K562 (cell line): Measurements from ENCODE around the gene ARL13A. TPM values are rescaled to one million over a fixed set of nuclear protein-coding genes. Genes with fewer than 3 reads are reported as not detected.

Source experiments
- ATAC-seq: fragments of 200-7000 bp; cut with Tn5 transposase; 3 replicates; pipeline ENCODE4 v1.9.1; 2020; ENCODE audit warnings: moderate library complexity
- BruUV-seq: library from RNA; stranded (reverse); fragments of 400-500 nt; replicated peaks from 2 replicates; lab custom pipeline; 2021; lab: Mats Ljungman, UMichigan
- CTCF ChIA-PET: fragments of 300-600 bp; formaldehyde crosslinking; extraction: SDS; loops from one replicate; lab custom pipeline; 2021; ENCODE audit warnings: low intra/inter-chr PET ratio; lab: Yijun Ruan, JAX
- POLR2A ChIA-PET: fragments of 300-600, 350-650 bp; sonication (Branson Sonifier 250); formaldehyde crosslinking; extraction: SDS; loops from one replicate; lab custom pipeline; 2021; ENCODE audit warnings: antibody characterized with exemption, inconsistent platforms; lab: Yijun Ruan, JAX
- DNase-seq, 4 experiments: peaks; one replicate each; pipeline versions ENCODE4 v3.0.0 to v3.0.0-alpha.2; 2011 to 2018; ENCODE audit warnings: low spot score in 3 of 4, mixed read lengths in 3 of 4; ENCODE audit errors: extremely low read depth in 1 of 4
- FAIRE-seq: peaks from 2 replicates; lab custom pipeline; 2011; peaks lifted over from hg19 to GRCh38; lab: Jason Lieb, UNC
- H2AFZ ChIP-seq: 2 replicates; pipeline ENCODE4 v1.6.0; 2011; ENCODE audit warnings: low read depth, low read length, control low read depth, inconsistent platforms
- H3K27ac ChIP-seq: fragments of 200-600 bp; 3 replicates; pipeline ENCODE4 v1.8.0; 2011; ENCODE audit warnings: low read depth, mild to moderate bottlenecking, control low read depth, inconsistent platforms, low read length, moderate library complexity, mixed read lengths; ENCODE audit errors: extremely low read depth
- H3K27me3 ChIP-seq, 2 experiments: fragments of 300-600 bp in 1 of 2; 2 replicates in 1 of 2; 3 replicates in 1 of 2; pipeline versions ENCODE4 v1.6.0 to v1.8.0; 2011; ENCODE audit warnings: inconsistent platforms in 2 of 2, low read length in 2 of 2, mild to moderate bottlenecking in 1 of 2, mixed read lengths in 1 of 2, moderate library complexity in 1 of 2; ENCODE audit not compliant: control insufficient read depth in 2 of 2, insufficient read depth in 2 of 2
- H3K36me3 ChIP-seq: fragments of 300-600 bp; 3 replicates; pipeline ENCODE4 v1.8.0; 2011; ENCODE audit warnings: mild to moderate bottlenecking, low read length, inconsistent platforms; ENCODE audit not compliant: control insufficient read depth, insufficient read depth
- H3K4me1 ChIP-seq, 2 experiments: fragments of 200-600 bp in 1 of 2; replicated peaks in 1 of 2; 2 replicates in 1 of 2; 3 replicates in 1 of 2; pipeline versions ENCODE4 v1.5.1 to v1.8.0; 2011; ENCODE audit warnings: inconsistent platforms in 2 of 2, low read length in 2 of 2, mild to moderate bottlenecking in 1 of 2, mixed read lengths in 1 of 2, moderate library complexity in 1 of 2; ENCODE audit not compliant: control insufficient read depth in 2 of 2, insufficient read depth in 2 of 2
- H3K4me2 ChIP-seq: 2 replicates; pipeline ENCODE4 v1.6.1; 2011; ENCODE audit warnings: low read length, control low read depth, inconsistent platforms, mixed read lengths; ENCODE audit not compliant: insufficient read depth
- H3K4me3 ChIP-seq: fragments of 200-600 bp; sonication (generic), shearing (Covaris generic); 2 replicates; pipeline ENCODE4 v1.5.1; 2016; ENCODE audit warnings: control low read depth, inconsistent platforms
- H3K79me2 ChIP-seq: fragments of 200-600 bp; 3 replicates; pipeline ENCODE4 v1.8.0; 2011; ENCODE audit warnings: low read length, inconsistent platforms; ENCODE audit not compliant: control insufficient read depth, insufficient read depth
- H3K9ac ChIP-seq, 2 experiments: 2 replicates each; pipeline versions ENCODE4 v1.6.0 to v1.6.1; 2011; ENCODE audit warnings: low read depth in 2 of 2, low read length in 2 of 2, control low read depth in 1 of 2, inconsistent platforms in 1 of 2, mild to moderate bottlenecking in 1 of 2, mixed read lengths in 1 of 2; ENCODE audit not compliant: insufficient read depth in 1 of 2
- H3K9me1 ChIP-seq: one replicate; pipeline ENCODE4 v1.6.0; 2011; ENCODE audit warnings: inconsistent platforms, mild to moderate bottlenecking, low read length, moderate library complexity; ENCODE audit not compliant: control insufficient read depth, insufficient read depth
- H3K9me3 ChIP-seq: replicated peaks from 2 replicates; pipeline ENCODE4 v1.5.1; 2011; ENCODE audit warnings: low read depth, low read length, inconsistent platforms; ENCODE audit not compliant: control insufficient read depth, insufficient read depth
- H4K20me1 ChIP-seq: replicated peaks from 2 replicates; pipeline ENCODE4 v1.6.1; 2011; ENCODE audit warnings: low read length, inconsistent platforms, mixed read lengths; ENCODE audit not compliant: control insufficient read depth, insufficient read depth
- ADNP ChIP-seq: fragments of 200-800 bp; sonication (Bioruptor generic); IDR thresholded peaks from 2 replicates; pipeline ENCODE4 v1.6.1; 2016; ENCODE audit warnings: missing genetic modification characterization, missing compliant biosample characterization
- DIDO1 ChIP-seq: fragments of 450-650 bp; IDR thresholded peaks from 2 replicates; pipeline ENCODE4 v1.6.1; 2016; ENCODE audit warnings: low read depth, missing biosample characterization, missing genetic modification characterization
- HCFC1 ChIP-seq: IDR thresholded peaks from 2 replicates; pipeline ENCODE4 v1.6.1; 2012; ENCODE audit warnings: low read depth, low read length, improper control_type of control experiment
- LEF1 ChIP-seq: fragments of 450-650 bp; IDR thresholded peaks from 2 replicates; pipeline ENCODE4 v1.6.1; 2016; ENCODE audit warnings: mild to moderate bottlenecking
- MBD2 ChIP-seq: sonication (generic); IDR thresholded peaks from 2 replicates; pipeline ENCODE4 v1.6.1; 2016; ENCODE audit warnings: low read depth, borderline replicate concordance
- NFE2 ChIP-seq: IDR thresholded peaks from 2 replicates; pipeline ENCODE4 v1.6.1; 2014; ENCODE audit warnings: antibody characterized with exemption, low read depth
- POLR2B ChIP-seq: fragments of 450-650 bp; IDR thresholded peaks from 2 replicates; pipeline ENCODE4 v1.6.1; 2018; ENCODE audit warnings: low read depth; ENCODE audit not compliant: partially characterized antibody
- RNF2 ChIP-seq: sonication (generic); IDR thresholded peaks from 2 replicates; pipeline ENCODE4 v1.6.1; 2016
- SMARCB1 ChIP-seq: IDR thresholded peaks from 2 replicates; pipeline ENCODE4 v1.6.1; 2011; ENCODE audit warnings: improper control_type of control experiment, low read depth; ENCODE audit not compliant: insufficient read length
- TAF7 ChIP-seq: fragments of 450-650 bp; IDR thresholded peaks from 2 replicates; pipeline ENCODE4 v1.6.1; 2016; ENCODE audit warnings: missing genetic modification characterization, missing compliant biosample characterization
- WGBS: fragments of 100-300 bp; shearing (Covaris generic); methylation state at CpG from one replicate; pipeline ENCODE4 v1.1.6; 2016; ENCODE audit warnings: low coverage, mixed read lengths; ENCODE audit not compliant: insufficient coverage; ENCODE audit errors: missing lambda C conversion rate; 5-methylcytosine and 5-hydroxymethylcytosine counted together
- in situ Hi-C: fragments of 300-500 bp; cut with MboI; formaldehyde crosslinking; loops from 4 replicates; pipeline ENCODE4 v1.15.0; 2018; ENCODE audit warnings: inconsistent platforms, mixed read lengths
- intact Hi-C: fragments of 100-400 bp; cut with micrococcal nuclease; formaldehyde crosslinking; loops from 2 replicates; pipeline ENCODE4 v1.14.2; 2022
- polyA plus RNA-seq, 8 experiments: library from polyadenylated mRNA; depleted of rRNA in 4 of 8; stranded (reverse) in 5 of 8; unstranded in 3 of 8; fragments of >200 nt; fragmentation: Nextera tagmentation in 2 of 8; fragmentation: Illumina TruSeq in 1 of 8; extraction: Ambion mirVana in 2 of 8; extraction: Trizol in 1 of 8; gene quantifications; 2 replicates each; pipeline versions ENCODE4 v1.2.1 to v1.2.3, GENCODE V29; 2011 to 2014; ENCODE audit warnings: inconsistent platforms in 1 of 8, missing spikeins in 1 of 8
- total RNA-seq, 7 experiments: library from RNA; depleted of rRNA in 6 of 7; stranded (reverse); fragments of >200 nt in 6 of 7; fragmentation: Illumina TruSeq in 2 of 7; extraction: Trizol in 2 of 7; gene quantifications; 2 replicates each; pipeline versions ENCODE4 v1.2.1 to v1.2.3, GENCODE V29; 2011 to 2021; ENCODE audit warnings: low replicate concordance in 1 of 7
- TF ChIP-seq, protein P1 (sequence below): fragments of 250-450 bp; sonication (Bioruptor Pico); IDR thresholded peaks from 2 replicates; pipeline ENCODE4 v1.5.0; 2021; ENCODE audit warnings: mild to moderate bottlenecking, moderate library complexity
- TF ChIP-seq, protein P2 (sequence below): sonication (generic); formaldehyde crosslinking; IDR thresholded peaks from 2 replicates; pipeline ENCODE4 v1.8.0; 2022; ENCODE audit warnings: missing genetic modification reagents, mild to moderate bottlenecking, borderline replicate concordance
- TF ChIP-seq, protein P3 (sequence below): sonication (generic); formaldehyde crosslinking; IDR thresholded peaks from 2 replicates; pipeline ENCODE4 v1.9.0; 2022; ENCODE audit warnings: mild to moderate bottlenecking, missing genetic modification reagents
- TF ChIP-seq, protein P4 (sequence below): sonication (generic); formaldehyde crosslinking; IDR thresholded peaks from 2 replicates; pipeline ENCODE4 v1.8.1; 2023; ENCODE audit warnings: mild to moderate bottlenecking, missing genetic modification reagents

The ARL13A gene
- total and polyA plus RNA-seq, 9 of the 15 experiments (the other 6 are each of a cell fraction or from before 2014, with no cell fraction given) = not detected

DNA sequence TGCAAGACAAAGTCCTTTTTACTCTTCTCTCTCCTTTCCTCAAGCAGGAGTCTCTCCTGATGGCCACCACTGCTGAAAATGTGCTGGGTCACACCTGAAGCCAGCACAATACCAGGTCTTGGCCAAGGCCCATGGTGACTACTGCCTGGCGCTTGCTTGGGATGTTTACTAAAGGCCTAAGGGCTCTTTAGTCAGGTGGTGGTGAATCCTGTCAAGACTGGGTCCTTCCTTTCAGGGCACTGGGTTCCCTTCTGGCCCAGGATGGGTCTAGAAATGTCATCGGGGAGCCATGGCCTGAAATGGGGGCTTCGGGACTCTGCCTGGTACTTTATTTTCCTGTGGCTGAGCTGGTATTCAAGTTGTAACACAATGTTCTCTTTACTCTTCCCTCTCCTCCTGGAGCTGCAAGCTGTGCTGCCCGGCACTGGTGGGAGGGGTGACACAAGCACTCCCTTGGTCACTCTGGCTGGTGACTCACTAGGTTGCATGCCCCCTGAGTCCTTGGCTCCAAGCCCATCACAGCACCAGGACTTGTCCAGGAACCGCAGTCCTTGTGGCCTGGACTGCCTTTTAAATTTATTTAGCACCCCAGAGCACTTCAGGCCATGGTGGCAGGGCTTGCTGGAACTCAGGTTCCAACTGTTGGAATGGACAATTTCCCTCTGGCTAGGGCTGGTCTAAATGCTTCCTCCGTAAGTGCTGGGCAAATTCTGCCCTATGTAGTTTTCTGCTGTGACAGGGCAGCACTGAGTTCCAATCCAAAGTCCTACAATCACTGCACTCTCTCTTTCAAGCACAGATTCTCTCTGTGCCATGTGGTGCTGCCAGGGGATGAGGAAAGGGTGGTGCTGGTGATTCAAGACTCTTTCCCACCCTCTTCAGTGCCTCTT is 11.3 kb downstream of the ARL13A start:
- ChIA-PET CTCF (no interaction called here), POLR2A (interaction anchor here (0.5 kb wide), 1 partner anchor 67 kb away, joined by 3 read pairs; no protein-coding TSS in a partner anchor)
- no peaks in the 10 kb centered on the region; the same call in 1 of the 2 replicates for H4K20me1 ChIP-seq
- H3K9me3 ChIP-seq = no peaks in the 10 kb centered on the region
- ATAC-seq (no peak), DNase-seq (peak in 1 of 4 experiments; percentile 6), FAIRE-seq (no peak)
- TF ChIP-seq TAF7 (tag) (no peak), ADNP (no peak), HCFC1 (no peak), NFE2 (no peak), POLR2B (no peak), RNF2 (no peak), DIDO1 (tag) (no peak), MBD2 (no peak), SMARCB1 (no peak), LEF1 (no peak)
- TF ChIP-seq, protein P1, sequence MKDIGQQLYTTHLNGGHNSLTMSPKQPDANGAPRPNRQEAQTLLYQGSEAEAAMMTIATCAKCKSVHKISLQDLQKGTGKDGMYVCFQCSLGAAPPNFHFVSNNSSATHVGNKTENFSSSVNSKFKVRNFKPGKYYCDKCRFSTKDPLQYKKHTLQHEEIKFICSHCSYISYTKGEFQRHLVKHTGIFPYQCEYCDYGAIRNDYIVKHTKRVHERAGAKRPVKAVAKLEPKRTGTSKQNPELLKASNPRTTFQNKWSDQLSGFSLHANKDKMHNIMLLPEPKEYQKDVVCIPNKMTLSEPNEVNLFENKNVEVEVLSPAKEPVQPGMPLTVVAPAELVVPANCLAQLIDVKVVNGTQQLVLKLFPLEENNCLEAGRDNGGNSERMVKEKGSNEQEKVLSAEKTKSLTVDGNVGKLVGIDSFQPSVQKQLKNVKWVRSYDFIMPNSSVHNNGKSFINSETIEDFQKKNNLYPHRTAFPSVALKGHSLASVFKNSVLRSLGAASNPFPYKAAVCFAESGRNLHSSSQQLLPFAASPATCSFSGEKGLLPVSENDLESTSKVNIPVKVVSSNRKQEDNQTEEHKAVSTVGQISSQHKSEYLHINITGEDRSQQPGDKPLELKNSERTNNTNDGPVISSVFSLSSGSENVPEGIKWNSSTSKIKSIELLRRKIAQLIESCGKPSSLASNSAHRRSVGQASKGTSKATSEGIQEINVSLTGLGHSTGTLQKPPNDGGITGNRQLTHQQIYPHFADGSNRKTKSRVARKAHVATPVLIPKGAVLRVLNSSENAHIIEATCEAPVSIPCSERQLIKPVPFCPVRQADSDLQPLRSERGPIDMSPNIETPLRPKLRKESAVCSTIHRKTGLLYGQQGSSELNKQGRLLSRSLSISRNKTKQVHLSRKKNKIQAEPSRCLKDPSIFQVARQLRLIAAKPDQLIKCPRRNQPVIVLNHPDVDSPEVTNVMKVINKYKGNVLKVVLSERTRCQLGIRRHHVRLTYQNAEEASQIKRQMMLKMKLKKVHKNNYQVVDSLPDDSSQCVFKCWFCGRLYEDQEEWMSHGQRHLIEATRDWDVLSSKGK (CRISPR knock-in tag) = no peak
- TF ChIP-seq, protein P2, sequence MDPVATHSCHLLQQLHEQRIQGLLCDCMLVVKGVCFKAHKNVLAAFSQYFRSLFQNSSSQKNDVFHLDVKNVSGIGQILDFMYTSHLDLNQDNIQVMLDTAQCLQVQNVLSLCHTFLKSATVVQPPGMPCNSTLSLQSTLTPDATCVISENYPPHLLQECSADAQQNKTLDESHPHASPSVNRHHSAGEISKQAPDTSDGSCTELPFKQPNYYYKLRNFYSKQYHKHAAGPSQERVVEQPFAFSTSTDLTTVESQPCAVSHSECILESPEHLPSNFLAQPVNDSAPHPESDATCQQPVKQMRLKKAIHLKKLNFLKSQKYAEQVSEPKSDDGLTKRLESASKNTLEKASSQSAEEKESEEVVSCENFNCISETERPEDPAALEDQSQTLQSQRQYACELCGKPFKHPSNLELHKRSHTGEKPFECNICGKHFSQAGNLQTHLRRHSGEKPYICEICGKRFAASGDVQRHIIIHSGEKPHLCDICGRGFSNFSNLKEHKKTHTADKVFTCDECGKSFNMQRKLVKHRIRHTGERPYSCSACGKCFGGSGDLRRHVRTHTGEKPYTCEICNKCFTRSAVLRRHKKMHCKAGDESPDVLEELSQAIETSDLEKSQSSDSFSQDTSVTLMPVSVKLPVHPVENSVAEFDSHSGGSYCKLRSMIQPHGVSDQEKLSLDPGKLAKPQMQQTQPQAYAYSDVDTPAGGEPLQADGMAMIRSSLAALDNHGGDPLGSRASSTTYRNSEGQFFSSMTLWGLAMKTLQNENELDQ (CRISPR knock-in tag) = no peak
- TF ChIP-seq, protein P3, sequence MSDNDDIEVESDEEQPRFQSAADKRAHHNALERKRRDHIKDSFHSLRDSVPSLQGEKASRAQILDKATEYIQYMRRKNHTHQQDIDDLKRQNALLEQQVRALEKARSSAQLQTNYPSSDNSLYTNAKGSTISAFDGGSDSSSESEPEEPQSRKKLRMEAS (CRISPR knock-in tag) = no peak
- TF ChIP-seq, protein P4, sequence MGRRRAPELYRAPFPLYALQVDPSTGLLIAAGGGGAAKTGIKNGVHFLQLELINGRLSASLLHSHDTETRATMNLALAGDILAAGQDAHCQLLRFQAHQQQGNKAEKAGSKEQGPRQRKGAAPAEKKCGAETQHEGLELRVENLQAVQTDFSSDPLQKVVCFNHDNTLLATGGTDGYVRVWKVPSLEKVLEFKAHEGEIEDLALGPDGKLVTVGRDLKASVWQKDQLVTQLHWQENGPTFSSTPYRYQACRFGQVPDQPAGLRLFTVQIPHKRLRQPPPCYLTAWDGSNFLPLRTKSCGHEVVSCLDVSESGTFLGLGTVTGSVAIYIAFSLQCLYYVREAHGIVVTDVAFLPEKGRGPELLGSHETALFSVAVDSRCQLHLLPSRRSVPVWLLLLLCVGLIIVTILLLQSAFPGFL (CRISPR knock-in tag) = no peak
- in situ Hi-C loops = no loop called here
- no peaks in the 10 kb centered on the region for H3K27me3 ChIP-seq
- no peak overlapping the region for H2AFZ ChIP-seq
- H3K9me1 ChIP-seq = no peaks in the 10 kb centered on the region
- H3K4me3 ChIP-seq = no peak overlapping the region
- H3K27ac ChIP-seq = no peak overlapping the region
- BruUV-seq = no TSS peak
- H3K4me1 ChIP-seq = no peaks in the 10 kb centered on the region
- intact Hi-C loops = no loop called here
- H3K36me3 ChIP-seq = no peaks in the 10 kb centered on the region
- 32% methylated on average over 6 of the region's 6 CpGs for whole genome bisulfite sequencing
- H3K9ac ChIP-seq = no peak overlapping the region
- H3K79me2 ChIP-seq = no peaks in the 10 kb centered on the region
- H3K4me2 ChIP-seq = no peak overlapping the region
